OCI-LY3 (cell line): ENCODE measurements around the gene NR6A1.

Experiments
- H2AFZ ChIP-seq: fragments of 200-600, 300-600 bp; shearing (Covaris generic); 2 replicates; pipeline ENCODE4 v1.6.0; 2014; ENCODE audit warnings: antibody characterized with exemption, low read depth, low read length
- H3K27ac ChIP-seq: fragments of 200-600, 300-600 bp; sonication (generic); 2 replicates; pipeline ENCODE4 v1.5.1; 2014; ENCODE audit warnings: mild to moderate bottlenecking, low read length, moderate library complexity, mixed read lengths
- H3K27me3 ChIP-seq: fragments of 200-600, 300-600 bp; sonication (generic); 2 replicates; pipeline ENCODE4 v1.6.1; 2014; ENCODE audit warnings: low read depth, low read length, mixed read lengths
- H3K36me3 ChIP-seq: fragments of 200-600, 300-600 bp; sonication (generic); replicated peaks from 2 replicates; pipeline ENCODE3; 2014; ENCODE audit warnings: low read depth, low read length, mixed read lengths
- H3K4me1 ChIP-seq: fragments of 300-600, 200-600 bp; sonication (generic); 2 replicates; pipeline ENCODE4 v1.6.1; 2014; ENCODE audit warnings: low read length, mixed read lengths
- H3K4me2 ChIP-seq: fragments of 200-600, 300-600 bp; sonication (generic); 2 replicates; pipeline ENCODE4 v1.6.1; 2014; ENCODE audit warnings: low read length, mixed read lengths
- H3K4me3 ChIP-seq: fragments of 300-600, 200-600 bp; sonication (generic); 2 replicates; pipeline ENCODE4 v1.5.1; 2014; ENCODE audit warnings: antibody characterized with exemption, mild to moderate bottlenecking, low read length, moderate library complexity
- H3K79me2 ChIP-seq: fragments of 300-600, 200-600 bp; shearing (Covaris generic); 2 replicates; pipeline ENCODE4 v1.6.1; 2014; ENCODE audit warnings: mild to moderate bottlenecking, low read length, mixed read lengths
- H3K9ac ChIP-seq: fragments of 300-600, 200-600 bp; shearing (Covaris generic); 2 replicates; pipeline ENCODE4 v1.6.0; 2014; ENCODE audit warnings: mild to moderate bottlenecking, low read length, moderate library complexity
- H3K9me3 ChIP-seq: fragments of 200-600, 300-600 bp; shearing (Covaris generic); 2 replicates; pipeline ENCODE4 v1.6.1; 2014; ENCODE audit warnings: low read length, mixed read lengths; ENCODE audit not compliant: insufficient read depth
- H4K20me1 ChIP-seq: fragments of 200-600, 300-600 bp; sonication (generic); 2 replicates; pipeline ENCODE4 v1.6.1; 2016; ENCODE audit warnings: low read length, mixed read lengths; ENCODE audit not compliant: insufficient read depth
- EZH2phosphoT487 ChIP-seq: fragments of 200-600 bp; shearing (Covaris generic); IDR thresholded peaks from 2 replicates; pipeline ENCODE4 v1.6.1; 2018; ENCODE audit warnings: antibody characterized with exemption, mixed run types, low read depth
- TF ChIP-seq, protein P1 (sequence below): fragments of 200-600, 300-600 bp; sonication (generic); IDR thresholded peaks from 2 replicates; pipeline ENCODE4 v1.5.1; 2014; ENCODE audit warnings: antibody characterized with exemption, low read length, low read depth

The NR6A1 gene

DNA sequence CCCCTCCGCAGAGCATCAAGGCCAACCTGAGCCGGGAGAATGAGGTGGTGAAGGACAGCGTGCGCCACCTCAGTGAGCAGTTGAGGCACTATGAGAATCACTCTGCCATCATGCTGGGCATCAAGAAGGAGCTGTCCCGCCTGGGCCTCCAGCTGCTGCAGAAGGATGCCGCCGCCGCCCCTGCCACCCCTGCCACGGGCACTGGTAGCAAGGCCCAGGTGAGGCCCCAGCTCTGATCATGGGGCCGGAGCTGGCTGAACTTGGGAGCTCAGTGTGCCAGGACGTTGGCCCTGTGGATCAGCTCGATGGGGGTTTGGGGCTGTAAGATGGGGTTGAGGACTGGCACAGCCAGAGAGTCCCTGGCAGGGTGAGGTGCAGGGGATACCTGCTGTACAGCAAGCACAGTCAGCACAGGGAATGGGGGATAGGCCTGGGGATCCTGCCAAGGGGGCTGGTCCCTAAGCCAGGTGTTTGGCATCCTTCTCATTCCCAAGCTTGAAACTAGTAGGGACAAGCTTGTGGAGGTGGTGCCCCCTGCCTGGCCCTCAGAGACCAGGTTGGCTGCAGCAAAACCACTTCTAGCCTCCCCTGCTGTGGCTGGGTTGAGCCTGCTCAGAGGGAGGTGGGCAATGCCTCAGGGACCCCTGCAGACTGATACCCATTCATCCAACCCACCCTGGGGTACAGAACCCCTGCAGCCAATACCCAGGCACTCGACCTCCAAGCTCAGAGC lies 28.3 kb upstream of the NR6A1 start:
- H3K4me2 ChIP-seq = peak overlapping the region; percentile 73

DNA sequence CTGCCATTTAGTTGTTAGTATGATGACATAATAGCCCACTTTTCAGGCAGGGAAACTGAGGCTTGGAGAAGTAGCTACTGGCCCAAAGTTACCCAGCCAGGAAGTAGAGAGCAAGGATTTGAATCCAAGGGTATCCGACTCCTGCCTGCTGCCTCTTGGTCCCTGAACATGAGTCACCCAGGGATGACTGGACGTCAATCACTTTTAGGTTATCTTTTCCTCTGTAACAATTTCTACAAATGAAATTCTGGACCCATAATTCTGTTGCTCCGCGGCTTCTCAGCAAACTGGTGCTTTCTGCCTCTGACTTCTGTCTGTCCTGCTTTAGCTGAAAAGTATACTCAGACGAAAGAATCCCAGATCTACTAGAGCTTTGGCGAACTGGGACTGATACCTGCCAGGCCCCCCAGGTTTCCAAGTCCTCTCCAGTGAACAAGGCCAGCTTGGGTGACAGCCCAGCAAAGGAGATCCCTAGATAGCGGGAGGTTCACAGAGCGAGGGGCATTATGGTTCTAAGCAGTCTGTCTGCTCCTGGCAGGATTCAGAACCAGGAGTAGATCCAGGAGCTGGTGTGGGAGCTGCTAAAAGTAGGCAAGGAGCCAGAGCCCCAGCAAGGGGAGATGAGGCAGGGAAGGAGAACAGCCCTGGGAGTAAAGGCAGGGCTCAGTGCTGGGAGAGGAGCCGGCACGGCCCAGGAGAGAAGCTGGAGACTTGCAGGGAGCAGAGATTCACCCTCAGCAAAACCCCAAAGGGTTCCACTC lies 26.4 kb upstream of the NR6A1 start:
- H3K4me2 ChIP-seq = no peak overlapping the region
- TF ChIP-seq, protein P1, sequence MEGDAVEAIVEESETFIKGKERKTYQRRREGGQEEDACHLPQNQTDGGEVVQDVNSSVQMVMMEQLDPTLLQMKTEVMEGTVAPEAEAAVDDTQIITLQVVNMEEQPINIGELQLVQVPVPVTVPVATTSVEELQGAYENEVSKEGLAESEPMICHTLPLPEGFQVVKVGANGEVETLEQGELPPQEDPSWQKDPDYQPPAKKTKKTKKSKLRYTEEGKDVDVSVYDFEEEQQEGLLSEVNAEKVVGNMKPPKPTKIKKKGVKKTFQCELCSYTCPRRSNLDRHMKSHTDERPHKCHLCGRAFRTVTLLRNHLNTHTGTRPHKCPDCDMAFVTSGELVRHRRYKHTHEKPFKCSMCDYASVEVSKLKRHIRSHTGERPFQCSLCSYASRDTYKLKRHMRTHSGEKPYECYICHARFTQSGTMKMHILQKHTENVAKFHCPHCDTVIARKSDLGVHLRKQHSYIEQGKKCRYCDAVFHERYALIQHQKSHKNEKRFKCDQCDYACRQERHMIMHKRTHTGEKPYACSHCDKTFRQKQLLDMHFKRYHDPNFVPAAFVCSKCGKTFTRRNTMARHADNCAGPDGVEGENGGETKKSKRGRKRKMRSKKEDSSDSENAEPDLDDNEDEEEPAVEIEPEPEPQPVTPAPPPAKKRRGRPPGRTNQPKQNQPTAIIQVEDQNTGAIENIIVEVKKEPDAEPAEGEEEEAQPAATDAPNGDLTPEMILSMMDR = no peak
- TF ChIP-seq EZH2phosphoT487 = no peak
- H3K4me3 ChIP-seq = no peak overlapping the region
- no peaks in the 10 kb centered on the region for H3K79me2 ChIP-seq
- no peaks in the 10 kb centered on the region for H3K27me3 ChIP-seq
- H3K9me3 ChIP-seq = no peaks in the 10 kb centered on the region
- H2AFZ ChIP-seq = no peak overlapping the region
- H3K4me1 ChIP-seq = peaks cover 31% of the 10 kb centered on the region
- H3K9ac ChIP-seq = no peak overlapping the region
- H3K27ac ChIP-seq = no peak overlapping the region
- no peaks in the 10 kb centered on the region for H3K36me3 ChIP-seq
- no peaks in the 10 kb centered on the region for H4K20me1 ChIP-seq

More for the DNA sequence above, 28.3 kb upstream of the NR6A1 start:
- Histone ChIP-seq H3K36me3 (no peaks in the 10 kb centered on the region), H3K27ac (no peak overlapping the region), H3K9me3 (no peaks in the 10 kb centered on the region), H3K4me3 (no peak overlapping the region), H4K20me1 (no peaks in the 10 kb centered on the region), H3K79me2 (no peaks in the 10 kb centered on the region), H3K9ac (no peak overlapping the region), H2AFZ (peak overlapping the region; percentile 61; the same call in 1 of the 2 replicates), H3K27me3 (no peaks in the 10 kb centered on the region), H3K4me1 (peaks cover 31% of the 10 kb centered on the region)
- TF ChIP-seq, protein P1 = no peak
- no peak for TF ChIP-seq EZH2phosphoT487

DNA sequence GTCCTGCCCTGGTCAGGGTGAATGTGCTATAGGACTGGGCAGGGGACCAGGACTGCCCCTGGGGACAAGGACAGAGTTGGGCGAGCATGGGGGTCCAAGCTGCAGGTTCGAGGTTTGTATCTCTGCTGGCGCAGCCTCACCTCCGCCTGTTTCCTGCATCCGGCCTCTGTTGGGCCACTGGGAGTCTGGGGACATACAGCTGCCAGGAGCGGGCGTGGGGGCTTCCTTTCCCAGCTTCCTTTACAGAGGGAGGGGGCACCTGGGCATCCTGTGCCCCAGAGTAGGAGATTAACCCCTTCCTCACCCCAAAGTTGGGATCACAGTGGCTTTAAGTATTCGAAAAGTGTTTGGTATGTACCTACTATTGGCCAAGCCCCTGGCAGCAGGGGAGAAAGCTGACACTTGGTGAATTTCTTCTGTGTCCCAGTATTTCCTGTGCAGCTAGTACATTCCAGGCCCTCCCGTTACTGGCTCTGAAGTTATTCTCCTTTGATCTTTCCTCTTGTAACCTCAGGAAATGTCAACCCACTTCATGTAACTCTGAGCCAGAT lies 24.8 kb upstream of the NR6A1 start:
- H2AFZ ChIP-seq = no peak overlapping the region
- H3K36me3 ChIP-seq = no peaks in the 10 kb centered on the region
- H3K9me3 ChIP-seq = no peaks in the 10 kb centered on the region
- H3K79me2 ChIP-seq = no peaks in the 10 kb centered on the region
- no peak overlapping the region for H3K27ac ChIP-seq
- H3K9ac ChIP-seq = no peak overlapping the region
- peaks cover 16% of the 10 kb centered on the region for H3K4me1 ChIP-seq
- no peaks in the 10 kb centered on the region for H3K27me3 ChIP-seq
- H3K4me3 ChIP-seq = no peak overlapping the region
- TF ChIP-seq EZH2phosphoT487 = no peak
- TF ChIP-seq, protein P1 = no peak
- H3K4me2 ChIP-seq = no peak overlapping the region
- no peaks in the 10 kb centered on the region for H4K20me1 ChIP-seq

DNA sequence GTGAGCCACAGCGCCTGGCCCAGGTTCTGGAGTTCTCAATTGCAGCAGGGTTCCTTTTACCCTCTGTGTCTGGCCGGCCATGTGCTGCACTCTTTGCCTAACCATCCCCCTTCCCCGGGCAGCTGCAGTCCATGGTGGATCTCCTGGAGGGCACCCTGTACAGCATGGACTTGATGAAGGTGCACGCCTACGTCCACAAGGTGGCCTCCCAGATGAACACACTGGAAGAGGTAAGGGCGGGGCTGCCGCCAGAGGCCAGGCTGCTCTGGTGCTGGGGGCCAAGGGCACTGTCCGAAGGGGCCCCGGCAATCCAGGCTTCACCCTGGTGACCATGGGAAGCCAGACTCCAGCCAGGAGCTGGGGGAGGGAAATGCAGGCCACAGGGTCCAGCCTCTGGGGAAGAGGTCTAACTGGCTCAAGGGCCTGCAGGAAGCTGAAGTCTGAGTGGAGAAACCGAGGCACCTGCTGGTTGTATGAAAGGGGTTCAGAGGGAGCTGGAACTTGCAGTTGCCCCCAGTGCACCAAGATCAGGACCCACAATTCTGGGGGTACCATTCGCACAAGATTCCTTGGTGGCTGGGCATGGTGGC lies 23.9 kb upstream of the NR6A1 start:
- no peaks in the 10 kb centered on the region for H3K36me3 ChIP-seq
- H3K27me3 ChIP-seq = no peaks in the 10 kb centered on the region
- H3K4me3 ChIP-seq = no peak overlapping the region
- no peak overlapping the region for H3K9ac ChIP-seq
- H4K20me1 ChIP-seq = no peaks in the 10 kb centered on the region
- no peak overlapping the region for H3K4me2 ChIP-seq
- H3K79me2 ChIP-seq = no peaks in the 10 kb centered on the region
- H3K27ac ChIP-seq = no peak overlapping the region
- peaks cover 6% of the 10 kb centered on the region for H3K4me1 ChIP-seq
- no peaks in the 10 kb centered on the region for H3K9me3 ChIP-seq
- H2AFZ ChIP-seq = no peak overlapping the region
- TF ChIP-seq EZH2phosphoT487 = no peak
- TF ChIP-seq, protein P1 = peak; percentile 25
